A549 (cell line): ENCODE data around the gene OSTF1. TPM values are rescaled to one million over a fixed set of nuclear protein-coding genes. Genes with fewer than 3 reads are reported as not detected.
A peak's percentile ranks its signal among the peaks of the same experiment; 100 is the strongest.

Experiments
- ATAC-seq, 2 experiments: fragments of 200-7000 bp in 1 of 2; fragments of >200 bp in 1 of 2; cut with Nextera tagmentation in 1 of 2; cut with Tn5 transposase in 1 of 2; 3 replicates each; pipeline versions ENCODE4 v1.8.0 to v1.9.1; 2018 to 2020; ENCODE audit warnings: mild to moderate bottlenecking in 1 of 2, moderate library complexity in 1 of 2
- CTCF ChIA-PET: fragments of 300-600 bp; sonication (Branson Sonifier 250); formaldehyde crosslinking; extraction: SDS; loops from one replicate; lab custom pipeline; 2021; ENCODE audit warnings: antibody characterized with exemption, inconsistent platforms; lab: Yijun Ruan, JAX
- POLR2A ChIA-PET: fragments of 350-600 bp; formaldehyde crosslinking; extraction: SDS; loops from one replicate; lab custom pipeline; 2021; ENCODE audit warnings: antibody characterized with exemption, inconsistent platforms; lab: Yijun Ruan, JAX
- DNase-seq, 2 experiments: peaks; one replicate each; pipeline versions ENCODE4 v3.0.0 to v3.0.0-alpha.2; 2011 to 2016; ENCODE audit warnings: low read depth in 1 of 2, low spot score in 1 of 2
- FAIRE-seq: peaks from 2 replicates; lab custom pipeline; 2011; peaks lifted over from hg19 to GRCh38; lab: Jason Lieb, UNC
- H3K27ac ChIP-seq, 2 experiments: fragments of >200 bp; sonication (Bioruptor Twin); formaldehyde crosslinking; 3 replicates each; pipeline ENCODE4 v1.5.1; 2016 to 2017
- H3K4me1 ChIP-seq: fragments of >200 bp; sonication (Bioruptor Twin); formaldehyde crosslinking; 3 replicates; pipeline ENCODE4 v1.6.1; 2016
- H3K4me2 ChIP-seq: fragments of >200 bp; sonication (Bioruptor Twin); formaldehyde crosslinking; 3 replicates; pipeline ENCODE4 v1.6.1; 2016
- H3K4me3 ChIP-seq: fragments of >200 bp; sonication (Bioruptor Twin); formaldehyde crosslinking; 3 replicates; pipeline ENCODE4 v1.5.1; 2016
- H3K9me3 ChIP-seq: fragments of >200 bp; sonication (Bioruptor Twin); formaldehyde crosslinking; 3 replicates; pipeline ENCODE4 v1.6.1; 2016
- BCL3 ChIP-seq: fragments of >200 bp; sonication (Bioruptor Twin); formaldehyde crosslinking; IDR thresholded peaks from 3 replicates; pipeline ENCODE4 v1.6.1; 2016
- E2F6 ChIP-seq: IDR thresholded peaks from 2 replicates; pipeline ENCODE4 v1.6.1; 2012; ENCODE audit warnings: low read depth, borderline replicate concordance
- EHMT2 ChIP-seq: fragments of 200-600 bp; sonication (generic); IDR thresholded peaks from 2 replicates; pipeline ENCODE4 v1.6.1; 2016; ENCODE audit warnings: antibody characterized with exemption, low read depth, mild to moderate bottlenecking, moderate library complexity
- FOSB ChIP-seq: fragments of 250-450 bp; sonication (Bioruptor Pico); IDR thresholded peaks from 2 replicates; pipeline ENCODE4 v1.5.0; 2020; ENCODE audit warnings: mild to moderate bottlenecking, moderate library complexity
- FOSL2 ChIP-seq, 2 experiments: fragments of 450-650 bp in 1 of 2; fragments of >200 bp in 1 of 2; sonication (Bioruptor Twin) in 1 of 2; formaldehyde crosslinking; IDR thresholded peaks; 2 replicates each; pipeline versions ENCODE4 v1.5.0 to v1.6.1; 2016 to 2020; ENCODE audit warnings: mild to moderate bottlenecking in 1 of 2, moderate library complexity in 1 of 2
- HEYL ChIP-seq: fragments of 250-450 bp; sonication (Bioruptor Pico); IDR thresholded peaks from 2 replicates; pipeline ENCODE4 v1.8.0; 2021; ENCODE audit warnings: mild to moderate bottlenecking, moderate library complexity
- HMGXB4 ChIP-seq: fragments of 250-450 bp; sonication (Bioruptor Pico); IDR thresholded peaks from 2 replicates; pipeline ENCODE4 v1.5.0; 2021; ENCODE audit warnings: mild to moderate bottlenecking, moderate library complexity, borderline replicate concordance
- HOXB5 ChIP-seq: fragments of 250-450 bp; sonication (Bioruptor Pico); IDR thresholded peaks from 2 replicates; pipeline ENCODE4 v1.5.0; 2020; ENCODE audit warnings: mild to moderate bottlenecking, moderate library complexity
- JUN ChIP-seq, 2 experiments: fragments of >200 bp; sonication (Bioruptor Twin); formaldehyde crosslinking; IDR thresholded peaks; 2 replicates in 1 of 2; 3 replicates in 1 of 2; pipeline ENCODE4 v1.6.1; 2016 to 2017
- JUNB ChIP-seq: fragments of >200 bp; sonication (Bioruptor Twin); formaldehyde crosslinking; IDR thresholded peaks from 2 replicates; pipeline ENCODE4 v1.6.1; 2016
- KDM1A ChIP-seq: fragments of 200-600 bp; sonication (generic); IDR thresholded peaks from 2 replicates; pipeline ENCODE4 v1.6.1; 2016; ENCODE audit warnings: low read depth, mild to moderate bottlenecking
- MAFK ChIP-seq: fragments of 450-650 bp; IDR thresholded peaks from 2 replicates; pipeline ENCODE4 v1.6.1; 2014; ENCODE audit not compliant: partially characterized antibody
- MAZ ChIP-seq: fragments of 150-350 bp; IDR thresholded peaks from 2 replicates; pipeline ENCODE4 v1.6.1; 2014; ENCODE audit warnings: antibody characterized with exemption, low read depth, low read length, borderline replicate concordance
- MYC ChIP-seq: IDR thresholded peaks from 2 replicates; pipeline ENCODE4 v1.6.1; 2012; ENCODE audit warnings: mild to moderate bottlenecking, inconsistent platforms, low read length, improper control_type of control experiment, borderline replicate concordance
- NFE2L2 ChIP-seq: fragments of 150-350 bp; conservative IDR thresholded peaks from 2 replicates; pipeline ENCODE4 v1.6.1; 2014; ENCODE audit warnings: low read length
- PBX3 ChIP-seq: IDR thresholded peaks from 2 replicates; pipeline ENCODE4 v1.6.1; 2012
- PHF8 ChIP-seq: fragments of 200-600 bp; sonication (generic); IDR thresholded peaks from 2 replicates; pipeline ENCODE4 v1.6.1; 2016; ENCODE audit warnings: low read depth, mild to moderate bottlenecking, antibody characterized with exemption, moderate library complexity, borderline replicate concordance
- POLR2AphosphoS2 ChIP-seq: conservative IDR thresholded peaks from 2 replicates; pipeline ENCODE4 v1.6.1; 2012; ENCODE audit warnings: low read length, improper control_type of control experiment, inconsistent platforms
- RARB ChIP-seq: fragments of 250-450 bp; sonication (Bioruptor Pico); IDR thresholded peaks from 2 replicates; pipeline ENCODE4 v1.8.0; 2021; ENCODE audit warnings: mild to moderate bottlenecking, moderate library complexity
- REST ChIP-seq: fragments of 200-600 bp; sonication (generic); IDR thresholded peaks from 2 replicates; pipeline ENCODE4 v1.6.1; 2016; ENCODE audit warnings: antibody characterized with exemption, mild to moderate bottlenecking, moderate library complexity
- SMC3 ChIP-seq: fragments of >200 bp; sonication (Bioruptor Twin); formaldehyde crosslinking; IDR thresholded peaks from 3 replicates; pipeline ENCODE4 v1.6.1; 2018; ENCODE audit warnings: inconsistent platforms
- SREBF2 ChIP-seq: fragments of 450-650 bp; IDR thresholded peaks from 2 replicates; pipeline ENCODE4 v1.6.1; 2014; ENCODE audit warnings: mild to moderate bottlenecking, moderate library complexity
- TP53 ChIP-seq: fragments of 250-450 bp; sonication (Bioruptor Pico); IDR thresholded peaks from 2 replicates; pipeline ENCODE4 v1.5.0; 2021; ENCODE audit warnings: mild to moderate bottlenecking, moderate library complexity
- USF2 ChIP-seq: fragments of 450-650 bp; IDR thresholded peaks from 2 replicates; pipeline ENCODE4 v1.6.1; 2014; ENCODE audit warnings: antibody characterized with exemption
- WGBS: methylation state at CpG from one replicate; pipeline ENCODE4 v1.1.6; 2017; ENCODE audit errors: missing lambda C conversion rate; 5-methylcytosine and 5-hydroxymethylcytosine counted together
- polyA plus RNA-seq, 4 experiments: library from polyadenylated mRNA; depleted of rRNA in 3 of 4; stranded (reverse); fragments of >200 nt; fragmentation: RNase III in 1 of 4; extraction: RNeasy Plus Mini Kit Qiagen cat#74134 plus additional on column Dnase treatment in 1 of 4; gene quantifications; 2 replicates in 3 of 4; 3 replicates in 1 of 4; pipeline ENCODE4 v1.2.3, GENCODE V29; 2011 to 2017

The OSTF1 gene
- polyA plus RNA-seq, 2 of the 4 experiments (the other 2 are of a cell fraction): 12.7 to 13.3 TPM

- TF ChIP-seq NFE2L2 (no peak), JUN (IDR thresholded peaks at IDR 0.05) (no peak), HOXB5 (CRISPR knock-in tag) (no peak), TP53 (no peak), FOSL2 (IDR thresholded peaks at IDR 0.05) (no peak), FOSL2 (CRISPR knock-in tag; IDR thresholded peaks at IDR 0.05) (no peak)
Measured at GRCh38 chr9:75142202-75142601, 53.9 kb downstream of the OSTF1 start (continued).

- no peak overlapping the region for H3K4me3 ChIP-seq
- ChIA-PET POLR2A (no interaction called here), CTCF (interaction anchor here (1.2 kb wide), 1 partner anchor 14 kb away, joined by 3 read pairs; no protein-coding TSS in a partner anchor)
- no peak for TF ChIP-seq SMC3
- no peak for TF ChIP-seq POLR2AphosphoS2
- no peak for TF ChIP-seq MAFK
- no peak for TF ChIP-seq RARB
- TF ChIP-seq PHF8: no peak
- TF ChIP-seq MAZ: no peak
- TF ChIP-seq E2F6: no peak
- no peak for TF ChIP-seq EHMT2
- TF ChIP-seq FOSB (CRISPR knock-in tag): no peak
- TF ChIP-seq JUNB: no peak
- TF ChIP-seq JUN (IDR thresholded peaks at IDR 0.05): no peak
- no peak for TF ChIP-seq FOSL2 (IDR thresholded peaks at IDR 0.05)
- no peak for TF ChIP-seq FOSL2 (CRISPR knock-in tag; IDR thresholded peaks at IDR 0.05)
- TF ChIP-seq HEYL (CRISPR knock-in tag): no peak
- DNase-seq: no peak
- H3K27ac ChIP-seq: no peak overlapping the region
- no peak for FAIRE-seq
- no peak overlapping the region for H3K4me2 ChIP-seq
- no peaks in the 10 kb centered on the region for H3K4me1 ChIP-seq
- 77% methylated on average over 3 of the region's 3 CpGs for WGBS
- ATAC-seq: no peak
- H3K9me3 ChIP-seq: no peaks in the 10 kb centered on the region
Measured at GRCh38 chr9:75146229-75146628, 57.9 kb downstream of the OSTF1 start.

GRCh38 chr9:75147638-75148037 lies 59.3 kb downstream of the OSTF1 start:
- Histone ChIP-seq H3K4me1 (no peaks in the 10 kb centered on the region), H3K4me2 (no peak overlapping the region), H3K27ac (no peak overlapping the region), H3K9me3 (no peaks in the 10 kb centered on the region), H3K4me3 (no peak overlapping the region)
- CTCF ChIA-PET: no interaction called here
- no peak for ATAC-seq
- DNase-seq: no peak
- WGBS: 55% methylated on average over 4 of the region's 4 CpGs
- POLR2A ChIA-PET: no interaction called here
- peak; percentile 28 for FAIRE-seq
- TF ChIP-seq USF2 (no peak), MYC (no peak), HEYL (CRISPR knock-in tag) (no peak), FOSB (CRISPR knock-in tag) (no peak), HMGXB4 (CRISPR knock-in tag) (no peak), KDM1A (no peak), SREBF2 (no peak), E2F6 (no peak), REST (no peak), BCL3 (no peak), PBX3 (no peak)
